ENCODE measurements around the gene CENPF.

CENPF gene

GRCh38 chr1:214660190-214660589 lies 57.2 kb downstream of the CENPF start:
- no peak for TF ChIP-seq CTCF (IDR thresholded peaks at IDR 0.05; ENCODE audit: low read depth, low read length)
- H3K4me3 ChIP-seq (ENCODE audit: low read depth, low read length): no peak overlapping the region
- DNase-seq (ENCODE audit: low read depth, low spot score): no peak
- in situ Hi-C loops (cut with HindIII; ENCODE audit: low sequenced_read_pairs): no loop called here

DNA sequence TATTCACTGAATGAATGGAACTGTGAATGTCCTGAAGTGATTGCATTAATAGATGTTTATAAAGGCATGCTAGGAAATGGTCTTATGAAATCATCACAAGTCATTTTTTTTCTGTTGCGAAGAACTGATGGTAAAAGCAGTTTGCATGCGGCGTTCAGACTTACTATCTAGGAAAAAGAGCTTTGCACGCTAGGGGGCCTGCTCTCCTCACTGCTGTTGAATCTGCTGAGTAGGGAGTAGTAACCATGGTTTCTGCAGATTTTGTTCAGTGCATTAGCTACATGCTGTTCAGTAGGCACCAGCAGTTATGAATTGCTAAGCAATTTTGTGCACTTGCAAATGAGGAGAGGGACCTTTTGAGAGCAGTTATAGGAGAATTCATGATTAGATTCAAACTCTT lies 57.9 kb downstream of the CENPF start:
- in situ Hi-C loops (cut with HindIII; ENCODE audit: low sequenced_read_pairs): no loop called here
- peak; percentile 89 for DNase-seq (ENCODE audit: low read depth, low spot score)
- H3K4me3 ChIP-seq (ENCODE audit: low read depth, low read length): no peak overlapping the region
- peak; percentile 83 for TF ChIP-seq CTCF (IDR thresholded peaks at IDR 0.05; ENCODE audit: low read depth, low read length)

- H3K4me3 ChIP-seq (ENCODE audit: low read depth, low read length): no peak overlapping the region
- no peak for TF ChIP-seq CTCF (IDR thresholded peaks at IDR 0.05; ENCODE audit: low read depth, low read length)
- DNase-seq (ENCODE audit: low read depth, low spot score): no peak
- in situ Hi-C loops (cut with HindIII; ENCODE audit: low sequenced_read_pairs): no loop called here
These were observed 59.3 kb downstream of the CENPF start for GRCh38 chr1:214662223-214662785.

- in situ Hi-C loops (cut with HindIII; ENCODE audit: low sequenced_read_pairs): no loop called here
- no peak overlapping the region for H3K4me3 ChIP-seq (ENCODE audit: low read depth, low read length)
- no peak for TF ChIP-seq CTCF (IDR thresholded peaks at IDR 0.05; ENCODE audit: low read depth, low read length)
- DNase-seq (ENCODE audit: low read depth, low spot score): peak; percentile 37
These were observed 61.8 kb downstream of the CENPF start for GRCh38 chr1:214664651-214665433.

- in situ Hi-C loops (cut with HindIII; ENCODE audit: low sequenced_read_pairs): no loop called here
- peak; percentile 68 for DNase-seq (ENCODE audit: low read depth, low spot score)
- no peak for TF ChIP-seq CTCF (IDR thresholded peaks at IDR 0.05; ENCODE audit: low read depth, low read length)
- no peak overlapping the region for H3K4me3 ChIP-seq (ENCODE audit: low read depth, low read length)
These were observed 62.7 kb downstream of the CENPF start for GRCh38 chr1:214665606-214666110.

DNA sequence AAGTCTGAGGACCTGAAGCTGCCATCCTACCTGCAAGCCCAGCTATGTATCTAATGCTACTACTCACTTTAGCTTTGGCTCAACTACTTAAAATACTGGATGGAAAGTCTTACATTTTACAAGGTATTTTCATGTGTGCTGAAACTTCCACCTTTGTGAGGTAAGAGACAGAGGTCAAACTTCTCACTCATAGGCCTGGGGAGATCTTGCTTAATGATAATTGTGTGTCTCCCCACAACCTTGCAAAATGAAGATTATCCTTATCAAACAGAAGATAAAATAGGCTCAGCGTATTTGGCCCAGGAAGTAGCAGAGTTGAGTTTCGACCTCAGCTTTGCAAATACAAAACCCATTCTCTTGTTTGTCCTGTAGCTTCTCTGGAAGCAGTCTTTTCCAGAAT lies 63.7 kb downstream of the CENPF start:
- no peak overlapping the region for H3K4me3 ChIP-seq (ENCODE audit: low read depth, low read length)
- no peak for DNase-seq (ENCODE audit: low read depth, low spot score)
- no peak for TF ChIP-seq CTCF (IDR thresholded peaks at IDR 0.05; ENCODE audit: low read depth, low read length)
- in situ Hi-C loops (cut with HindIII; ENCODE audit: low sequenced_read_pairs): no loop called here
